ENCODE results near the gene GTPBP2.

GRCh38 chr6:43621836-43622180, 7.3 kb downstream of the GTPBP2 start:
- TF ChIP-seq, protein P1, sequence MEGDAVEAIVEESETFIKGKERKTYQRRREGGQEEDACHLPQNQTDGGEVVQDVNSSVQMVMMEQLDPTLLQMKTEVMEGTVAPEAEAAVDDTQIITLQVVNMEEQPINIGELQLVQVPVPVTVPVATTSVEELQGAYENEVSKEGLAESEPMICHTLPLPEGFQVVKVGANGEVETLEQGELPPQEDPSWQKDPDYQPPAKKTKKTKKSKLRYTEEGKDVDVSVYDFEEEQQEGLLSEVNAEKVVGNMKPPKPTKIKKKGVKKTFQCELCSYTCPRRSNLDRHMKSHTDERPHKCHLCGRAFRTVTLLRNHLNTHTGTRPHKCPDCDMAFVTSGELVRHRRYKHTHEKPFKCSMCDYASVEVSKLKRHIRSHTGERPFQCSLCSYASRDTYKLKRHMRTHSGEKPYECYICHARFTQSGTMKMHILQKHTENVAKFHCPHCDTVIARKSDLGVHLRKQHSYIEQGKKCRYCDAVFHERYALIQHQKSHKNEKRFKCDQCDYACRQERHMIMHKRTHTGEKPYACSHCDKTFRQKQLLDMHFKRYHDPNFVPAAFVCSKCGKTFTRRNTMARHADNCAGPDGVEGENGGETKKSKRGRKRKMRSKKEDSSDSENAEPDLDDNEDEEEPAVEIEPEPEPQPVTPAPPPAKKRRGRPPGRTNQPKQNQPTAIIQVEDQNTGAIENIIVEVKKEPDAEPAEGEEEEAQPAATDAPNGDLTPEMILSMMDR (optimal IDR thresholded peaks at IDR 0.05 in 1 of 3, IDR thresholded peaks at IDR 0.05 in 1 of 3, conservative IDR thresholded peaks at IDR 0.05 in 1 of 3; ENCODE audit: extremely low read depth in 1 of 3, insufficient read depth in 2 of 3, low read length in 3 of 3), result no peak
- TF ChIP-seq EZH2 (IDR thresholded peaks at IDR 0.05; ENCODE audit: low read length), result no peak

Data from keratinocyte (primary cell).